ENCODE results near the gene KLK3.
A peak's percentile ranks its signal among the peaks of the same experiment; 100 is the strongest.

KLK3 gene

DNA sequence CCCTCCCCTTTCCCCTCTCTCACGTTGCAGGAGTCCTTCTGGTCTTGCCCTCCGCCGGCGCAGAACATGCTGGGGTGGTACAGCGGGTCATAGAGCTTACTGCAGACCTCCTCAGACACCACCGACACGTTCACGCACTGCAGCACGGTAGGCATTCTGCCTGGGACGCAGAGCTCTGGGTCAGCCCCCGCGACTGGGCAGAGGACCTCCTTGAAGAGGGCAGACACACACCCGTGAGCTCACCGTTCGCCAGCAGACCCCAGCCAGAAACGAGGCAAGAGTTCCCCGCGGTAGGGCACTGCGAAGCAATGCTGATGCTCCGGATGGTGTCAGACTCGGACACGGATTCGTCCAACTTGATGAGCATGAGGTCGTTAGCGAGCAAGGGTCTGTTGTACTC is 53.6 kb downstream of the KLK3 start:
- DNase-seq, result no peak

DNA sequence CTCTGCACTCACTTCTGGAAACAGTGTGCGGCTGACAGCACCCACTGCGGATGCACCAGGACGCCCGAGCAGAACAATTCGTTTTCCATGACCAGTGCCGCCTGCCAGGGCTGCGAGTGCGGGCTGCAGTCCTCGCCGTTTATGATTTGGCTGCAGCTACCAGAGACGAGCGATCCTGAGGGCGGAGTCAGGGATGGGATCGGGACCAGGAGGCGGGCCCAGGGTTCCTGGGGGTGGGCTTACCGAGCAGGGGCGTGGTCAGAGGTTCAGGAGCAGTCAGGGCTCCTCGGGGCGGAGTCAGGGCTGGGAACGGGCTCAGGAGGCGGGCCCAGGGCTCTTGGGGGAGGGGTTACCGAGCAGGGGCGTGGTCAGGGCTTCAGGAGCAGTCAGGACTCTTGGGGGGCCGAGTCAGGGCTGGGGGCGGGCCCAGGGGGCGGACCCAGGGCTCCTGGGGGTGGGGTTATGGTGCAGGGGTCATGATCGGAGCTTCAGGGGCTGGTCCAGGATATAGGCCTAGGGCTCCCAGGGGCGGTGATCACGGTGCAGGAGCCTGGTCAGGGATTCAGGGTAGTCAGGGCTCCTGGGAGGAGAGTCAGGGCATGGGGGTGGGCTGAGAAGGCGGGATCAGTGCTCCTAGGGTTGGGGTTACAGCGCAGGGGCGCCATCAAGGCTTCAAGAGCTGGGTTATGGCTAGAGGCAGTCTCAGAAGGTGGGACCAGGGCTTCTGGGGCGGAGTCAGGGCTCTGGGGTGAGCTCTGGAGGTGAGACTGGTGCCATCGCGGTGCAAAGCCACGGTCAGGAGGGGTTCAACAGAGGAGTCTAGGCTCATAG is 54.7 kb downstream of the KLK3 start:
- peak; percentile 87 for DNase-seq

All from retina (tissue), 1 donor.